Progenitor cell of endocrine pancreas (in vitro differentiated cells): ENCODE measurements around the gene LPP. TPM values are rescaled to one million over a fixed set of nuclear protein-coding genes. Genes with fewer than 3 reads are reported as not detected.

Experiments used
- DNase-seq: peaks from one replicate; pipeline ENCODE4 v3.0.0; 2021; ENCODE audit warnings: low spot score; ENCODE audit not compliant: unreplicated experiment
- H3K27ac Mint-ChIP-seq: 2 replicates; pipeline ENCODE4 v1.8.0; 2021; ENCODE audit warnings: mild to moderate bottlenecking, moderate library complexity, mixed read lengths
- H3K27me3 Mint-ChIP-seq: 2 replicates; pipeline ENCODE4 v1.8.0; 2021; ENCODE audit warnings: mixed read lengths
- H3K36me3 Mint-ChIP-seq: 2 replicates; pipeline ENCODE4 v1.8.0; 2022; ENCODE audit warnings: mixed read lengths; ENCODE audit not compliant: insufficient read depth
- H3K4me1 Mint-ChIP-seq: 2 replicates; pipeline ENCODE4 v1.8.0; 2021; ENCODE audit warnings: low read depth, mixed read lengths
- H3K4me3 Mint-ChIP-seq: 2 replicates; pipeline ENCODE4 v1.8.0; 2021; ENCODE audit warnings: low read depth, mild to moderate bottlenecking, moderate library complexity, mixed read lengths
- H3K9me3 Mint-ChIP-seq: 2 replicates; pipeline ENCODE4 v1.8.0; 2021; ENCODE audit warnings: low read depth, mixed read lengths
- total RNA-seq: library from RNA; stranded (reverse); gene quantifications from 2 replicates; pipeline ENCODE4 v1.2.1, GENCODE V29; 2021
- TF ChIP-seq, protein P1 (sequence below): fragments of 200-600 bp; sonication (generic); IDR thresholded peaks from one replicate; pipeline ENCODE4 v1.5.0; 2021; ENCODE audit warnings: antibody characterized with exemption, mild to moderate bottlenecking; ENCODE audit not compliant: unreplicated experiment

LPP gene
- total RNA-seq, 1 donor from 2014 or later: 131 TPM

DNA sequence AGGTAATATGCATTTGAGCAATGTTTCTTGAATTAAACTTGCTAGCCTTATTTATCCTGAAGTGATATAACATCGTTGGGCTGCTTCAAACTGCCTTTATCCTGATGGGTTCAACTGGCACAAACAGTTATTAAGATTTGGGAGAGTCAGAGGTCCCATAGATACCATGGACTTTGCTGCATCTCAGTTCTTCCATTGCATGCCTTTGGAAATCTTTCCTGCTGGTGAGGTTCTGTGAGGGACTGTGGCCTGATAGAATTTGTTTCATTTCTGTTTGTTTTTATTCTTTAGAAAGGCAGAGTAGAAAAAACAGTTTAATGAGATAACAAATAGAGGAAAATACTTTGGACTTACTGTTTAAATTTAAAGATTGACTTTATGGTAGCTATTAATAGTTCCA lies 508.3 kb downstream of the LPP start:
- peaks cover 17% of the 10 kb centered on the region for H3K4me1 Mint-ChIP-seq
- no peaks in the 10 kb centered on the region for H3K27me3 Mint-ChIP-seq
- H3K36me3 Mint-ChIP-seq: no peaks in the 10 kb centered on the region
- H3K4me3 Mint-ChIP-seq: no peak overlapping the region
- no peak for DNase-seq
- H3K9me3 Mint-ChIP-seq: no peaks in the 10 kb centered on the region
- no peak overlapping the region for H3K27ac Mint-ChIP-seq
- TF ChIP-seq, protein P1, sequence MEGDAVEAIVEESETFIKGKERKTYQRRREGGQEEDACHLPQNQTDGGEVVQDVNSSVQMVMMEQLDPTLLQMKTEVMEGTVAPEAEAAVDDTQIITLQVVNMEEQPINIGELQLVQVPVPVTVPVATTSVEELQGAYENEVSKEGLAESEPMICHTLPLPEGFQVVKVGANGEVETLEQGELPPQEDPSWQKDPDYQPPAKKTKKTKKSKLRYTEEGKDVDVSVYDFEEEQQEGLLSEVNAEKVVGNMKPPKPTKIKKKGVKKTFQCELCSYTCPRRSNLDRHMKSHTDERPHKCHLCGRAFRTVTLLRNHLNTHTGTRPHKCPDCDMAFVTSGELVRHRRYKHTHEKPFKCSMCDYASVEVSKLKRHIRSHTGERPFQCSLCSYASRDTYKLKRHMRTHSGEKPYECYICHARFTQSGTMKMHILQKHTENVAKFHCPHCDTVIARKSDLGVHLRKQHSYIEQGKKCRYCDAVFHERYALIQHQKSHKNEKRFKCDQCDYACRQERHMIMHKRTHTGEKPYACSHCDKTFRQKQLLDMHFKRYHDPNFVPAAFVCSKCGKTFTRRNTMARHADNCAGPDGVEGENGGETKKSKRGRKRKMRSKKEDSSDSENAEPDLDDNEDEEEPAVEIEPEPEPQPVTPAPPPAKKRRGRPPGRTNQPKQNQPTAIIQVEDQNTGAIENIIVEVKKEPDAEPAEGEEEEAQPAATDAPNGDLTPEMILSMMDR: no peak

DNA sequence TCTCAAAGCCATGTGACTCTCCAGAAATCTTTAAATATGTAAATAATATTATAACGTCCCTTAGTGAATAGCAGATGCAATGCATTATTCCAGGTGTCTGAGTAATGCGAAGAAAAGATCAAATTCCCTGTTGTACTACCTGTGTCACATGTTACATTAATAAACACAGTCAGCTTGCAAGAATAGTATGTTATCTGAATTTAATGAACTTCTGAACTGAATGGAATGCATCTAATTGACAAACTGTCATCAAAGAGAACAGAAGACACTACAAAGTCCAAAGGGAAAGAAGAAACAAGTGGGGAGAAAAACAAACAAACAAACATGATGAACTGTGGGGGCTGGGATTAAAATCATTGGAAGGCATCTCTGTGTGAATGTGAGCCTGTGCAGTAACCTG lies 508.8 kb downstream of the LPP start:
- Mint-ChIP-seq H3K27me3 (no peaks in the 10 kb centered on the region), H3K4me3 (no peak overlapping the region), H3K9me3 (no peaks in the 10 kb centered on the region), H3K27ac (no peak overlapping the region), H3K36me3 (no peaks in the 10 kb centered on the region), H3K4me1 (peaks cover 17% of the 10 kb centered on the region)
- TF ChIP-seq, protein P1: no peak
- no peak for DNase-seq

DNA sequence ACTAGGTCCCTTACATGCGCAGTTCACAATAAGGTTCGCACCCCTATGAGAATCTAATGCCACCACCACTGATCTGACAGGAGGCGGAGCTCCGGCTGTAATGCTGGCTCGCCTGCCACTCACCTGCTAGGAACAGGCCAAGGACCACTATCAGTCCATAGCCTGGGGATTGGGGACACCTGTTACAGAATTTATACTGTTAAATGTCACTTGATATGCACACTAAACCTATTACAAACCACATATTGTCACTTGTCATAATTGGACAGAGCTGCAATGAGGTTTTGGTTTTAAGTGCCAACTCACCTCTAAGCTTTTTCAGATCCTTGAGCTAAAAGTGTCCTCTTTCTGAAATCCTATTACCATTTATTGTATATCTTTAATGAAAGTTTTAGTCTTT lies 509.9 kb downstream of the LPP start:
- TF ChIP-seq, protein P1: no peak
- peaks cover 16% of the 10 kb centered on the region for H3K4me1 Mint-ChIP-seq
- no peaks in the 10 kb centered on the region for H3K27me3 Mint-ChIP-seq
- no peak overlapping the region for H3K27ac Mint-ChIP-seq
- no peaks in the 10 kb centered on the region for H3K9me3 Mint-ChIP-seq
- no peak for DNase-seq
- H3K36me3 Mint-ChIP-seq: peaks cover 2% of the 10 kb centered on the region
- no peak overlapping the region for H3K4me3 Mint-ChIP-seq

DNA sequence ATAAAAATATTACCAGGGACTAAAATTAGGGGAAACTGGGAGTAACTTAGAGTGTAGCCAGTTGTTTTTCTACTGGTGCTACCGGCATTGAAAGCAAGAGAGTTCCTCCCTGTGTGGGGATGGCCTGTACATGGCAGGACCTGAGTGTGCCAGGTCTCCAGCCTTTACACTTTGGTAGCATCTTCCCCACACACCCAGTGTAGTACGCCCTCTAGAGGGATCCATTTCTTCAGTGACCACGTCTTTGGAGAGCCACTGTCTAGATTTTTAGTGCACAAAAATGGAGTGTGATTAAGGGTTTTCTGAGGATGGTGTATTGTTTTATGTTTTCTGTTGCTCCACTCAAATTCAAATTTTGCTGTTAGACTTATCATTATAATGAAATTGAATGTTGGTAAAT lies 510.8 kb downstream of the LPP start:
- Mint-ChIP-seq H3K4me3 (no peak overlapping the region), H3K27ac (no peak overlapping the region), H3K9me3 (no peaks in the 10 kb centered on the region), H3K4me1 (peaks cover 11% of the 10 kb centered on the region), H3K36me3 (peaks cover 4% of the 10 kb centered on the region), H3K27me3 (no peaks in the 10 kb centered on the region)
- no peak for DNase-seq
- TF ChIP-seq, protein P1: no peak

DNA sequence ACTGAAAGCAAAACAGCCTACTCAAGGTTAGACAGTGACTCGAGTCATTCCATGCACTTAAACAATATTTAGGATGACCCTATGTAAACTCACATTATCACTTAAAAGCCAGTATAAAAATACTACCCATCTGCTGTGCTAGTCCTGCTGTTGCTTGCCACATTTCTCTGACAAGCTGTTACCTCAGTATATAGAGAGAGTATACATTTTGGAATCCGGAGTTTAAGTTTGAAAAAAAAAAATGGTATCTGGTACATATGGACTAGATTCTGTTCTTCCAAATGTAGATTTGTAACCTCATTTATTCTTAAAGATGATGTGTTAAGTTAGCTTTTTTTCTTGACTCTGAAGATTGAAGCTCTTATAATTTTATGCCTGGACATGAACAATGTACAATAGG lies 514.0 kb downstream of the LPP start:
- TF ChIP-seq, protein P1: no peak
- no peak for DNase-seq
- no peak overlapping the region for H3K4me3 Mint-ChIP-seq
- peaks cover 6% of the 10 kb centered on the region for H3K4me1 Mint-ChIP-seq
- peaks cover 4% of the 10 kb centered on the region for H3K36me3 Mint-ChIP-seq
- no peaks in the 10 kb centered on the region for H3K9me3 Mint-ChIP-seq
- H3K27me3 Mint-ChIP-seq: no peaks in the 10 kb centered on the region
- H3K27ac Mint-ChIP-seq: no peak overlapping the region

DNA sequence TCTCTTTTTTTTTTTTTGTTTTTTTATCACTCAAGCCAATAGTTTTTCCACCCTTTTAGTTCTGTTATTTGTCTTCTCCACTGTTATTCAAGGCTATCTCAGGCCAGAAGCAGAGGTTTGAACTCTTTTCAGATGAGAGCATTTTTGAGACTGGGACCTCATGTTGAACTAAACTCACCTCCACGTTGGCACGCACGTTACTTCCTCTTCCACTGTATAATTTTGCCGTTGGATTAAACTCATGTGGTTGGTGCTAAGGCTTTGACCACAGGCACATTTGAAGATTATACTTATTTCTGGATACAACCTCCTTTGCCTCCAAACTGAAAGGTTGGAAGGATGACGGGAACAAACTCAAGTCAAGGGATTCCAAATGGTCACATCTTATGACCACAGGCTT lies 516.5 kb downstream of the LPP start:
- TF ChIP-seq, protein P1: no peak
- DNase-seq: no peak
- Mint-ChIP-seq H3K4me1 (peaks cover 4% of the 10 kb centered on the region), H3K27ac (no peak overlapping the region), H3K4me3 (no peak overlapping the region), H3K27me3 (no peaks in the 10 kb centered on the region), H3K9me3 (no peaks in the 10 kb centered on the region), H3K36me3 (peaks cover 4% of the 10 kb centered on the region)
